WTC11 (cell line): ENCODE results near the gene OTUB1. TPM values are rescaled to one million over a fixed set of nuclear protein-coding genes. Genes with fewer than 3 reads are reported as not detected.

Experiments
- AFF4 ChIP-seq: sonication (generic); formaldehyde crosslinking; IDR thresholded peaks from 2 replicates; pipeline ENCODE4 v1.8.1; 2023; ENCODE audit warnings: mild to moderate bottlenecking, missing genetic modification reagents, borderline replicate concordance
- AR ChIP-seq: fragments of 250-450 bp; sonication (Bioruptor Pico); IDR thresholded peaks from 2 replicates; pipeline ENCODE4 v1.9.0; 2021; ENCODE audit warnings: mild to moderate bottlenecking
- ATF2 ChIP-seq: sonication (generic); formaldehyde crosslinking; IDR thresholded peaks from 2 replicates; pipeline ENCODE4 v1.8.1; 2022; ENCODE audit warnings: low read depth, missing genetic modification reagents, borderline replicate concordance
- ATF3 ChIP-seq: sonication (generic); formaldehyde crosslinking; conservative IDR thresholded peaks from 2 replicates; pipeline ENCODE4 v1.8.1; 2022; ENCODE audit warnings: mild to moderate bottlenecking, missing genetic modification reagents
- CREB1 ChIP-seq: sonication (generic); formaldehyde crosslinking; IDR thresholded peaks from 2 replicates; pipeline ENCODE4 v1.8.0; 2023; ENCODE audit warnings: mild to moderate bottlenecking, missing genetic modification reagents
- ESRRA ChIP-seq: sonication (generic); formaldehyde crosslinking; IDR thresholded peaks from 2 replicates; pipeline ENCODE4 v1.8.1; 2022; ENCODE audit warnings: mild to moderate bottlenecking, missing genetic modification reagents, borderline replicate concordance
- ETV6 ChIP-seq: sonication (generic); formaldehyde crosslinking; IDR thresholded peaks from 2 replicates; pipeline ENCODE4 v1.8.1; 2022; ENCODE audit warnings: mild to moderate bottlenecking, missing genetic modification reagents
- FOXK1 ChIP-seq: sonication (generic); formaldehyde crosslinking; IDR thresholded peaks from 2 replicates; pipeline ENCODE4 v1.8.0; 2022; ENCODE audit warnings: mild to moderate bottlenecking, moderate library complexity, missing genetic modification reagents
- GABPB1 ChIP-seq: sonication (generic); formaldehyde crosslinking; IDR thresholded peaks from 2 replicates; pipeline ENCODE4 v1.8.1; 2023; ENCODE audit warnings: mild to moderate bottlenecking, missing genetic modification reagents
- JUN ChIP-seq: sonication (generic); formaldehyde crosslinking; IDR thresholded peaks from 2 replicates; pipeline ENCODE4 v1.8.0; 2023; ENCODE audit warnings: mild to moderate bottlenecking, missing genetic modification reagents
- KAT7 ChIP-seq: sonication (generic); formaldehyde crosslinking; IDR thresholded peaks from 2 replicates; pipeline ENCODE4 v1.8.1; 2023; ENCODE audit warnings: missing genetic modification reagents, mild to moderate bottlenecking, borderline replicate concordance
- MYBL2 ChIP-seq: sonication (generic); formaldehyde crosslinking; IDR thresholded peaks from 2 replicates; pipeline ENCODE4 v1.8.1; 2023; ENCODE audit warnings: mild to moderate bottlenecking, moderate library complexity, missing genetic modification reagents
- NFE2L1 ChIP-seq: sonication (generic); formaldehyde crosslinking; IDR thresholded peaks from 2 replicates; pipeline ENCODE4 v1.8.1; 2023; ENCODE audit warnings: missing genetic modification reagents
- NR3C1 ChIP-seq: sonication (generic); formaldehyde crosslinking; conservative IDR thresholded peaks from 2 replicates; pipeline ENCODE4 v1.8.1; 2023; ENCODE audit warnings: low read depth, mild to moderate bottlenecking, missing genetic modification reagents
- OVOL2 ChIP-seq: fragments of 250-450 bp; sonication (Bioruptor Pico); IDR thresholded peaks from 2 replicates; pipeline ENCODE4 v1.9.0; 2021; ENCODE audit warnings: mild to moderate bottlenecking, borderline replicate concordance
- PRRX2 ChIP-seq: fragments of 250-450 bp; sonication (Bioruptor Pico); IDR thresholded peaks from 2 replicates; pipeline ENCODE4 v1.8.0; 2021; ENCODE audit warnings: mild to moderate bottlenecking
- SMAD3 ChIP-seq: sonication (generic); formaldehyde crosslinking; IDR thresholded peaks from 2 replicates; pipeline ENCODE4 v1.8.0; 2022; ENCODE audit warnings: missing genetic modification reagents, mild to moderate bottlenecking, borderline replicate concordance
- TCF7 ChIP-seq: sonication (generic); formaldehyde crosslinking; IDR thresholded peaks from 2 replicates; pipeline ENCODE4 v1.8.0; 2022; ENCODE audit warnings: mild to moderate bottlenecking, low read depth, missing genetic modification reagents, moderate library complexity
- USF1 ChIP-seq: sonication (generic); formaldehyde crosslinking; IDR thresholded peaks from 2 replicates; pipeline ENCODE4 v1.8.0; 2022; ENCODE audit warnings: mild to moderate bottlenecking, missing genetic modification reagents
- ZNF232 ChIP-seq: sonication (generic); formaldehyde crosslinking; IDR thresholded peaks from 2 replicates; pipeline ENCODE4 v1.8.0; 2022; ENCODE audit warnings: mild to moderate bottlenecking, missing genetic modification reagents
- ZNF396 ChIP-seq: fragments of 250-450 bp; sonication (Bioruptor Pico); IDR thresholded peaks from 2 replicates; pipeline ENCODE4 v1.8.0; 2021; ENCODE audit warnings: mild to moderate bottlenecking, moderate library complexity, borderline replicate concordance
- ZNF416 ChIP-seq: fragments of 250-450 bp; sonication (Bioruptor Pico); IDR thresholded peaks from 2 replicates; pipeline ENCODE4 v1.9.0; 2021; ENCODE audit warnings: mild to moderate bottlenecking, inconsistent platforms
- ZSCAN18 ChIP-seq: fragments of 250-450 bp; sonication (Bioruptor Pico); IDR thresholded peaks from 2 replicates; pipeline ENCODE4 v2.1.2; 2022; ENCODE audit warnings: mild to moderate bottlenecking, moderate library complexity
- total RNA-seq: library from RNA; stranded (reverse); gene quantifications from 3 replicates; pipeline ENCODE4 v1.2.3, GENCODE V29; 2021
- TF ChIP-seq, protein P1 (sequence below): sonication (generic); formaldehyde crosslinking; IDR thresholded peaks from 2 replicates; pipeline ENCODE4 v1.8.1; 2022; ENCODE audit warnings: mild to moderate bottlenecking, moderate library complexity, missing genetic modification reagents
- TF ChIP-seq, protein P2 (sequence below): fragments of 250-450 bp; sonication (Bioruptor Pico); conservative IDR thresholded peaks from 2 replicates; pipeline ENCODE4 v1.9.0; 2021; ENCODE audit warnings: mild to moderate bottlenecking

Gene OTUB1
- total RNA-seq, 1 experiment from 2014 or later, result 112 TPM

- no peak for TF ChIP-seq CREB1 (CRISPR knock-in tag)
- no peak; the same call in 1 of the 2 replicates for TF ChIP-seq JUN (CRISPR knock-in tag)
- TF ChIP-seq SMAD3 (CRISPR knock-in tag), result 0 out of 2 replicates have a peak, but pooled peaks have one; percentile 56
- no peak; the same call in 1 of the 2 replicates for TF ChIP-seq GABPB1 (CRISPR knock-in tag)
- TF ChIP-seq, protein P1, sequence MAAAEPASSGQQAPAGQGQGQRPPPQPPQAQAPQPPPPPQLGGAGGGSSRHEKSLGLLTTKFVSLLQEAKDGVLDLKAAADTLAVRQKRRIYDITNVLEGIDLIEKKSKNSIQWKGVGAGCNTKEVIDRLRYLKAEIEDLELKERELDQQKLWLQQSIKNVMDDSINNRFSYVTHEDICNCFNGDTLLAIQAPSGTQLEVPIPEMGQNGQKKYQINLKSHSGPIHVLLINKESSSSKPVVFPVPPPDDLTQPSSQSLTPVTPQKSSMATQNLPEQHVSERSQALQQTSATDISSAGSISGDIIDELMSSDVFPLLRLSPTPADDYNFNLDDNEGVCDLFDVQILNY (CRISPR knock-in tag), result peak; percentile 71
- TF ChIP-seq ZNF232 (CRISPR knock-in tag), result no peak; the same call in 1 of the 2 replicates
- TF ChIP-seq ESRRA (CRISPR knock-in tag), result 0 out of 2 replicates have a peak, but pooled peaks have one; percentile 62
- no peak for TF ChIP-seq PRRX2 (CRISPR knock-in tag)
- no peak for TF ChIP-seq NR3C1 (CRISPR knock-in tag)
- no peak; the same call in 1 of the 2 replicates for TF ChIP-seq MYBL2 (CRISPR knock-in tag)
- TF ChIP-seq, protein P2, sequence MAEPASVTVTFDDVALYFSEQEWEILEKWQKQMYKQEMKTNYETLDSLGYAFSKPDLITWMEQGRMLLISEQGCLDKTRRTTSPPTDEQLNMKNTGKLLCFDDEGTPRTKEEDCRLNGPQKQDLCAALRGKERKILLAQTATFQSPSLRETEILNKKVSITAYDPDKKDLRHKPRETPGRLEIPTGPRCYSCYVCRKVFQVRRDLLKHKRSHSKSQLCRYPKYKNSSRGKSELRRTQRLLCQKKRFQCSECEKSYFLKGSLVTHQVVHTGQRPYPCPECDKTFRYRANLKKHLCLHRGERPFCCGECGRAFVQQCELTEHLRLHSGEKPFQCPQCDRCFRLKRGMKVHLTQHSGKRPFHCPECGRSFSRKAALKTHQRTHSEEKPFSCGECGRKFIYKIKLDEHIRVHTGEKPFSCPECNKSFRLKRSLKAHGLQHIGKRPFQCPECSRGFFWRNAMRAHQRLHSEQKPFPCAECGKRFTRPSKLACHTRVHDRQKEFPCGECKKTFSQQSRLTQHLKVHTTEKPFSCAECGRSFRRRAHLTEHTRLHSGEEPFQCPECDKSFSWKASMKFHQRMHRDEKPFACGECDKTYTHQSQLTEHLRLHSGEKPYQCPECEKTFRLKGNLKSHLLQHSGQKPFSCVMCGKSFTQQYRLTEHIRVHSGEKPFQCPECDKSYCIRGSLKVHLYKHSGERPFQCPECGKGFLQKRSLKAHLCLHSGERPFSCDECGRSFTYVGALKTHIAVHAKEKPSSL, result no peak
- TF ChIP-seq ATF3, result no peak
- TF ChIP-seq AR (CRISPR knock-in tag), result no peak
- TF ChIP-seq ZNF396, result no peak
- no peak for TF ChIP-seq ATF2 (CRISPR knock-in tag)
- no peak for TF ChIP-seq USF1
- TF ChIP-seq ZNF416, result peak; percentile 93
- TF ChIP-seq OVOL2 (CRISPR knock-in tag), result no peak
- no peak for TF ChIP-seq NFE2L1 (CRISPR knock-in tag)
- no peak for TF ChIP-seq KAT7 (CRISPR knock-in tag)
- 0 out of 2 replicates have a peak, but pooled peaks have one; percentile 30 for TF ChIP-seq AFF4
- no peak for TF ChIP-seq TCF7 (CRISPR knock-in tag)
- TF ChIP-seq ETV6 (CRISPR knock-in tag), result no peak; the same call in 1 of the 2 replicates
- TF ChIP-seq ZSCAN18 (CRISPR knock-in tag), result no peak
- peak; percentile 76 for TF ChIP-seq FOXK1
Observed at GRCh38 chr11:63986156-63986931, at the start of gene OTUB1 (continued).
